Heart left ventricle (tissue), 13 donors: ENCODE data around the gene CYGB.

Experiments
- CTCF ChIP-seq, 12 donors: fragments of 200-600 bp; sonication (generic) in 4 of 12; IDR thresholded peaks; one replicate each; pipeline versions ENCODE4 v1.5.0 to v1.8.0; 2018 to 2022; ENCODE audit warnings: antibody characterized with exemption in 12 of 12, mild to moderate bottlenecking in 5 of 12
- POLR2A ChIP-seq, 2 donors: fragments of 450-650 bp; IDR thresholded peaks; one replicate each; pipeline ENCODE4 v1.6.1; 2017; ENCODE audit warnings: antibody characterized with exemption in 2 of 2, mild to moderate bottlenecking in 2 of 2, moderate library complexity in 2 of 2
- donor health status: ischemic (EF 13 %, LVEDD 7.1; RV severe dilation, severe dysfunction).
- donor health status: DM: no; HTN: yes; CAD: no.
- donor health status: DM: no; HTN: no; CAD: no.
- donor health status: ischemic (EF 25% LVEDD 6.9; RV normal size, moderate dysfunction).
- donor health status: ischemic (EF 25% LVEDD 5.7; RV mildly dilated, moderate dysfunction).
- donor health status: ischemic (EF 35%, LVEDD 5.7; RV mildly dilated, moderate dysfunction).
- donor health status: nonischemic (EF 11% LVEDD 7.7; RV severe dilation, severe dysfunction).
- donor health status: DM: yes; HTN: yes; CAD: no.
- donor health status: PGD.
- donor health status: ischemic (EF 29% LVEDD 5.4; RV normal size, mild dysfunction).
- donor health status: nonischemic (EF 23%, LVEDD 6.1; RV moderate dilation, normal function).

GRCh38 chr17:76513306-76513692, 24.2 kb downstream of the CYGB start:
- TF ChIP-seq CTCF (IDR thresholded peaks at IDR 0.05) = no peak
- TF ChIP-seq POLR2A (IDR thresholded peaks at IDR 0.05) = no peak
